Measurements from ENCODE around the gene CYP46A1. TPM values are rescaled to one million over a fixed set of nuclear protein-coding genes. Genes with fewer than 3 reads are reported as not detected.

The CYP46A1 gene
- total RNA-seq, 4 donors from 2014 or later = 0.18 to 2.2 (median 0.45) TPM

- intact Hi-C loops (cut with DNase I; ENCODE audit: low total_unique reads) = no loop called here
- in situ Hi-C loops (cut with MboI; ENCODE audit: low sequenced_read_pairs in 4 of 4) = no loop called here
- TF ChIP-seq POLR2A (IDR thresholded peaks at IDR 0.05) = no peak
- TF ChIP-seq CTCF (IDR thresholded peaks at IDR 0.05 in 4 of 5, conservative IDR thresholded peaks at IDR 0.05 in 1 of 5) = no peak
- Histone ChIP-seq H3K4me3 (no peak overlapping the region), H3K36me3 (no peaks in the 10 kb centered on the region), H3K27me3 (no peaks in the 10 kb centered on the region), H3K4me1 (no peaks in the 10 kb centered on the region), H3K9me3 (no peaks in the 10 kb centered on the region), H3K27ac (no peak overlapping the region)
- DNase-seq (no peak), ATAC-seq (no peak)
These were observed 6.5 kb downstream of the CYP46A1 start for GRCh38 chr14:99690636-99691035.

GRCh38 chr14:99691111-99691885 is 7.2 kb downstream of the CYP46A1 start:
- no peaks in the 10 kb centered on the region for H3K27me3 ChIP-seq
- ATAC-seq = no peak
- no peak overlapping the region for H3K27ac ChIP-seq
- TF ChIP-seq CTCF (IDR thresholded peaks at IDR 0.05 in 4 of 5, conservative IDR thresholded peaks at IDR 0.05 in 1 of 5) = no peak
- no peak for TF ChIP-seq POLR2A (IDR thresholded peaks at IDR 0.05)
- no peak for DNase-seq
- intact Hi-C loops (cut with DNase I; ENCODE audit: low total_unique reads) (no loop called here), in situ Hi-C loops (cut with MboI; ENCODE audit: low sequenced_read_pairs in 4 of 4) (no loop called here)
- no peak overlapping the region for H3K4me3 ChIP-seq
- H3K4me1 ChIP-seq = no peaks in the 10 kb centered on the region
- no peaks in the 10 kb centered on the region for H3K9me3 ChIP-seq
- no peaks in the 10 kb centered on the region for H3K36me3 ChIP-seq

- no peak overlapping the region for H3K27ac ChIP-seq
- intact Hi-C loops (cut with DNase I; ENCODE audit: low total_unique reads) = no loop called here
- ATAC-seq = no peak
- DNase-seq = no peak
- H3K36me3 ChIP-seq = no peaks in the 10 kb centered on the region
- no peaks in the 10 kb centered on the region for H3K4me1 ChIP-seq
- no peaks in the 10 kb centered on the region for H3K9me3 ChIP-seq
- H3K4me3 ChIP-seq = no peak overlapping the region
- TF ChIP-seq POLR2A (IDR thresholded peaks at IDR 0.05) = no peak
- TF ChIP-seq CTCF (IDR thresholded peaks at IDR 0.05 in 4 of 5, conservative IDR thresholded peaks at IDR 0.05 in 1 of 5) = no peak
- in situ Hi-C loops (cut with MboI; ENCODE audit: low sequenced_read_pairs in 4 of 4) = no loop called here
- H3K27me3 ChIP-seq = no peaks in the 10 kb centered on the region
These were observed 9.8 kb downstream of the CYP46A1 start for GRCh38 chr14:99693918-99694317.

GRCh38 chr14:99696929-99697328 is 12.8 kb downstream of the CYP46A1 start:
- no peak for ATAC-seq
- no peak overlapping the region for H3K4me3 ChIP-seq
- no peaks in the 10 kb centered on the region for H3K36me3 ChIP-seq
- no peak for TF ChIP-seq POLR2A (IDR thresholded peaks at IDR 0.05)
- no peak for TF ChIP-seq CTCF (IDR thresholded peaks at IDR 0.05 in 4 of 5, conservative IDR thresholded peaks at IDR 0.05 in 1 of 5)
- H3K9me3 ChIP-seq = no peaks in the 10 kb centered on the region
- no peak for DNase-seq
- in situ Hi-C loops (cut with MboI; ENCODE audit: low sequenced_read_pairs in 4 of 4) (no loop called here), intact Hi-C loops (cut with DNase I; ENCODE audit: low total_unique reads) (no loop called here)
- H3K27me3 ChIP-seq = no peaks in the 10 kb centered on the region
- H3K4me1 ChIP-seq = no peaks in the 10 kb centered on the region
- no peak overlapping the region for H3K27ac ChIP-seq

GRCh38 chr14:99698236-99698635 is 14.1 kb downstream of the CYP46A1 start:
- intact Hi-C loops (cut with DNase I; ENCODE audit: low total_unique reads) (no loop called here), in situ Hi-C loops (cut with MboI; ENCODE audit: low sequenced_read_pairs in 4 of 4) (no loop called here)
- ATAC-seq (no peak), DNase-seq (no peak)
- Histone ChIP-seq H3K36me3 (no peaks in the 10 kb centered on the region), H3K4me3 (no peak overlapping the region), H3K9me3 (no peaks in the 10 kb centered on the region), H3K4me1 (no peaks in the 10 kb centered on the region), H3K27me3 (no peaks in the 10 kb centered on the region), H3K27ac (no peak overlapping the region)
- TF ChIP-seq POLR2A (IDR thresholded peaks at IDR 0.05) (no peak), CTCF (IDR thresholded peaks at IDR 0.05 in 4 of 5, conservative IDR thresholded peaks at IDR 0.05 in 1 of 5) (no peak)
